K562 (cell line): ENCODE results near the gene TKT.

Experiments
- POLR2A ChIP-seq: fragments of 450-650 bp; conservative IDR thresholded peaks from 2 replicates; pipeline ENCODE4 v1.6.1; 2016
- ZNF239 ChIP-seq: fragments of 250-450 bp; sonication (Bioruptor Pico); IDR thresholded peaks from 2 replicates; pipeline ENCODE4 v1.4.0; 2020; ENCODE audit warnings: mild to moderate bottlenecking
- TF ChIP-seq, protein P1 (sequence below): fragments of 200-800 bp; sonication (Bioruptor generic); IDR thresholded peaks from 2 replicates; pipeline ENCODE4 v1.6.1; 2017; ENCODE audit warnings: missing genetic modification characterization, missing compliant biosample characterization

DNA sequence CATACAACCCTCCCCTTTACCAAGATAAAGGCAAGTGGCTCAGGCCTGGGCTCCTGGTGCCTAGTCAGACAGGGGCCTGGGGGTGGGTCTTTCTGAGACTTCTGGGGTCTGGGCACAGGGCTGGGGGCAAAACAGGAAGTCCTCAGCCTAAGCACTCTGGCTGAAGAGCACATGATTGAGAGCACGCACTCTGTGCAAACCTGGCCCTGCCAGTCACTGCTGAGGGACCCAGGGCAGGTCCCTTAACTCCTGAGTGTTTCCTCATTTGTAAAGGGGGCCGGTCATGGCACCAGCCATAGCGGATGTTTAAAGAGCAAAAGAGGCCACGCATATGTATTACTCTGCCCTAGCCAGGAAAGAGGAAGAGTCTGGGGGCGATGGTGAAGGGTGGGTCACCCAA lies 16.0 kb downstream of the TKT start:
- TF ChIP-seq POLR2A: no peak
- TF ChIP-seq ZNF239 (CRISPR knock-in tag): no peak
- TF ChIP-seq, protein P1, sequence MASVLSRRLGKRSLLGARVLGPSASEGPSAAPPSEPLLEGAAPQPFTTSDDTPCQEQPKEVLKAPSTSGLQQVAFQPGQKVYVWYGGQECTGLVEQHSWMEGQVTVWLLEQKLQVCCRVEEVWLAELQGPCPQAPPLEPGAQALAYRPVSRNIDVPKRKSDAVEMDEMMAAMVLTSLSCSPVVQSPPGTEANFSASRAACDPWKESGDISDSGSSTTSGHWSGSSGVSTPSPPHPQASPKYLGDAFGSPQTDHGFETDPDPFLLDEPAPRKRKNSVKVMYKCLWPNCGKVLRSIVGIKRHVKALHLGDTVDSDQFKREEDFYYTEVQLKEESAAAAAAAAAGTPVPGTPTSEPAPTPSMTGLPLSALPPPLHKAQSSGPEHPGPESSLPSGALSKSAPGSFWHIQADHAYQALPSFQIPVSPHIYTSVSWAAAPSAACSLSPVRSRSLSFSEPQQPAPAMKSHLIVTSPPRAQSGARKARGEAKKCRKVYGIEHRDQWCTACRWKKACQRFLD (CRISPR knock-in tag): no peak
